Adrenal gland (tissue), 12 donors: ENCODE data around the gene CCDC192. TPM values are rescaled to one million over a fixed set of nuclear protein-coding genes. Genes with fewer than 3 reads are reported as not detected.

Source experiments
- DNase-seq, 7 donors: peaks; one replicate each; pipeline ENCODE4 v3.0.0-alpha.2; 2019 to 2020
- H3K27ac ChIP-seq, 5 donors: fragments of 200-600 bp; sonication (generic) in 4 of 5; 1 replicate in 3 of 5; 2 replicates in 2 of 5; pipeline versions ENCODE4 v1.5.1 to v1.8.0; 2016 to 2020; ENCODE audit warnings: mild to moderate bottlenecking in 1 of 5
- H3K27me3 ChIP-seq: fragments of 200-600 bp; 2 replicates; pipeline ENCODE4 v1.8.0; 2021
- H3K36me3 ChIP-seq, 2 donors: fragments of 200-600 bp; replicated peaks in 1 of 2; 1 replicate in 1 of 2; 2 replicates in 1 of 2; pipeline versions ENCODE4 v1.5.1 to v1.8.0; 2018 to 2022
- H3K4me1 ChIP-seq, 2 donors: fragments of 200-600 bp; replicated peaks in 1 of 2; 1 replicate in 1 of 2; 2 replicates in 1 of 2; pipeline versions ENCODE4 v1.5.1 to v1.8.0; 2018 to 2021
- H3K4me3 ChIP-seq, 4 donors: fragments of 200-600 bp; sonication (generic) in 3 of 4; one replicate each; pipeline ENCODE4 v1.5.1; 2016 to 2018
- H3K9me3 ChIP-seq, 3 donors: fragments of 200-600 bp; sonication (generic) in 1 of 3; replicated peaks in 1 of 3; 1 replicate in 2 of 3; 2 replicates in 1 of 3; pipeline versions ENCODE4 v1.5.1 to v1.8.0; 2016 to 2021
- CTCF ChIP-seq, 6 experiments: fragments of 450-650 bp in 4 of 6; fragments of 200-600 bp in 2 of 6; sonication (generic) in 1 of 6; IDR thresholded peaks; 1 replicate in 5 of 6; 2 replicates in 1 of 6; pipeline versions ENCODE4 v1.5.1 to v1.8.0; 2016 to 2021; ENCODE audit warnings: antibody characterized with exemption in 6 of 6, mild to moderate bottlenecking in 2 of 6, moderate library complexity in 1 of 6
- POLR2A ChIP-seq, 2 donors: fragments of 450-650 bp; IDR thresholded peaks; one replicate each; pipeline ENCODE4 v1.6.1; 2017; ENCODE audit warnings: antibody characterized with exemption in 2 of 2, mild to moderate bottlenecking in 2 of 2, moderate library complexity in 1 of 2
- WGBS, 4 donors: extraction: QIAGEN DNeasy Blood & Tissue Kit in 2 of 4; methylation state at CpG; one replicate each; pipeline versions ENCODE4 v1.1.5 to v1.1.7; 2013 to 2017; 5-methylcytosine and 5-hydroxymethylcytosine counted together
- intact Hi-C, 2 donors: fragments of 100-400 bp; cut with DNase I; formaldehyde crosslinking; loops; one replicate each; pipeline versions ENCODE4 v1.14.1 to v1.15.0; 2022 to 2023
- polyA plus RNA-seq, 3 donors: library from polyadenylated mRNA; stranded (reverse); fragments of 200-250 nt in 2 of 3; fragments of 350-450 nt in 1 of 3; fragmentation: Illumina TruSeq in 1 of 3; extraction: RNeasy Lipid Tissue Mini Kit (QIAGEN cat#74804) in 1 of 3; gene quantifications; one replicate each; pipeline ENCODE4 v1.2.3, GENCODE V29; 2013 to 2014
- total RNA-seq, 9 donors: library from RNA; depleted of rRNA in 4 of 9; stranded (reverse); fragments of >200 nt in 4 of 9; fragments of 120-200 nt in 1 of 9; fragmentation: NEBNext Ultra II Directional in 1 of 9; extraction: Animal tissue kit (Norgen Biotek cat#: 25700) in 1 of 9; gene quantifications; one replicate each; pipeline versions ENCODE4 v1.1.0 to v1.2.4, GENCODE V29; 2013 to 2023
- donor health status: healthy with polysubstance abuse.
- donor health status: Bipolar disorder and iron deficiency.
- donor health status: DM: yes; HTN: yes; CAD: no.
- donor health status: DM: no; HTN: no; CAD: no.
- donor health status: DM: no; HTN: no; CAD: no.
- donor health status: DM: yes; HTN: yes; CAD: no.

The CCDC192 gene
- total and polyA plus RNA-seq, 12 donors, result 0.35 to 0.56 (median 0.46) TPM; not detected in 8

- intact Hi-C loops, result no loop called here
- WGBS, 4 donors, result 67 to 69% (median 69%) methylated on average over 3 of the region's 3 CpGs
- H3K9me3 ChIP-seq, result no peaks in the 10 kb centered on the region
- H3K27ac ChIP-seq, result no peak overlapping the region
- H3K36me3 ChIP-seq, result no peaks in the 10 kb centered on the region
- no peak for DNase-seq
- no peaks in the 10 kb centered on the region for H3K27me3 ChIP-seq
- TF ChIP-seq POLR2A (IDR thresholded peaks at IDR 0.05), result no peak
- no peak for TF ChIP-seq CTCF (IDR thresholded peaks at IDR 0.05)
- no peaks in the 10 kb centered on the region for H3K4me1 ChIP-seq
- no peak overlapping the region for H3K4me3 ChIP-seq
Measured at GRCh38 chr5:127916885-127917573, 213.8 kb downstream of the CCDC192 start.

GRCh38 chr5:127919006-127919796, 216.0 kb downstream of the CCDC192 start:
- no peaks in the 10 kb centered on the region for H3K36me3 ChIP-seq
- WGBS, 4 donors, result 81 to 97% (median 91%) methylated on average over 5 of the region's 5 CpGs
- TF ChIP-seq CTCF (IDR thresholded peaks at IDR 0.05) (no peak), POLR2A (IDR thresholded peaks at IDR 0.05) (no peak)
- no peak for DNase-seq
- H3K4me1 ChIP-seq, result no peaks in the 10 kb centered on the region
- intact Hi-C loops, result no loop called here
- no peak overlapping the region for H3K4me3 ChIP-seq
- no peak overlapping the region for H3K27ac ChIP-seq
- H3K9me3 ChIP-seq, result no peaks in the 10 kb centered on the region
- H3K27me3 ChIP-seq, result no peaks in the 10 kb centered on the region

- H3K27ac ChIP-seq, result no peak overlapping the region
- intact Hi-C loops, result no loop called here
- no peaks in the 10 kb centered on the region for H3K9me3 ChIP-seq
- DNase-seq, result no peak
- H3K4me3 ChIP-seq, result no peak overlapping the region
- H3K36me3 ChIP-seq, result no peaks in the 10 kb centered on the region
- H3K4me1 ChIP-seq, result no peaks in the 10 kb centered on the region
- no peaks in the 10 kb centered on the region for H3K27me3 ChIP-seq
- TF ChIP-seq CTCF (IDR thresholded peaks at IDR 0.05), result no peak
- no peak for TF ChIP-seq POLR2A (IDR thresholded peaks at IDR 0.05)
Measured at GRCh38 chr5:127919818-127920217, 216.6 kb downstream of the CCDC192 start.

GRCh38 chr5:127920936-127921335, 217.7 kb downstream of the CCDC192 start:
- intact Hi-C loops, result no loop called here
- no peak for DNase-seq
- no peaks in the 10 kb centered on the region for H3K36me3 ChIP-seq
- H3K4me1 ChIP-seq, result no peaks in the 10 kb centered on the region
- no peaks in the 10 kb centered on the region for H3K27me3 ChIP-seq
- H3K4me3 ChIP-seq, result no peak overlapping the region
- no peak for TF ChIP-seq CTCF (IDR thresholded peaks at IDR 0.05)
- TF ChIP-seq POLR2A (IDR thresholded peaks at IDR 0.05), result no peak
- H3K27ac ChIP-seq, result no peak overlapping the region
- no peaks in the 10 kb centered on the region for H3K9me3 ChIP-seq
